H54 (cell line): ENCODE measurements around the gene PTPRE.
"Not testable (repeated sequence)": the region's sequence is repeated elsewhere in the genome, so short reads cannot be mapped to it uniquely, and the experiment has no call there.

Experiments used
- DNase-seq: peaks from one replicate; pipeline ENCODE4 v3.0.0; 2011; ENCODE audit warnings: low spot score, mixed read lengths; ENCODE audit not compliant: insufficient read length
- FAIRE-seq: peaks from 3 replicates; lab custom pipeline; 2011; peaks lifted over from hg19 to GRCh38; lab: Jason Lieb, UNC
- POLR2A ChIP-seq: IDR thresholded peaks from 2 replicates; pipeline ENCODE4 v1.6.1; 2011; ENCODE audit warnings: low read depth, mild to moderate bottlenecking, low read length

PTPRE gene

GRCh38 chr10:127987467-127988380 is 80.8 kb downstream of the PTPRE start:
- DNase-seq (no peak), FAIRE-seq (no peak)
- no peak for TF ChIP-seq POLR2A

- FAIRE-seq (no peak), DNase-seq (no peak)
- no peak for TF ChIP-seq POLR2A
Measured at GRCh38 chr10:127989481-127990012, 82.6 kb downstream of the PTPRE start.

- not testable (repeated sequence) for DNase-seq, FAIRE-seq
Measured at GRCh38 chr10:127990132-127990788, 83.4 kb downstream of the PTPRE start.

- TF ChIP-seq POLR2A: no peak
- FAIRE-seq: peak; percentile 65
- DNase-seq: peak; percentile 38
Measured at GRCh38 chr10:127990846-127991542, 84.1 kb downstream of the PTPRE start.

- no peak for FAIRE-seq
- no peak for TF ChIP-seq POLR2A
- DNase-seq: no peak
Measured at GRCh38 chr10:127991543-127992255, 84.8 kb downstream of the PTPRE start.

GRCh38 chr10:127992376-127992775 is 85.5 kb downstream of the PTPRE start:
- DNase-seq (no peak), FAIRE-seq (no peak)
- TF ChIP-seq POLR2A: no peak

GRCh38 chr10:127993056-127993690 is 86.3 kb downstream of the PTPRE start:
- FAIRE-seq (no peak), DNase-seq (no peak)
- no peak for TF ChIP-seq POLR2A

GRCh38 chr10:127995939-127996338 is 89.0 kb downstream of the PTPRE start:
- DNase-seq: no peak
- no peak for FAIRE-seq
- no peak for TF ChIP-seq POLR2A

GRCh38 chr10:127996586-127996985 is 89.7 kb downstream of the PTPRE start:
- DNase-seq (no peak), FAIRE-seq (no peak)
- TF ChIP-seq POLR2A: no peak

- TF ChIP-seq POLR2A: no peak
- FAIRE-seq (no peak), DNase-seq (no peak)
Measured at GRCh38 chr10:127997271-127997670, 90.4 kb downstream of the PTPRE start.

- FAIRE-seq (no peak), DNase-seq (no peak)
- no peak for TF ChIP-seq POLR2A
Measured at GRCh38 chr10:127997937-127998336, 91.0 kb downstream of the PTPRE start.

GRCh38 chr10:127998501-127999144 is 91.7 kb downstream of the PTPRE start:
- FAIRE-seq (no peak), DNase-seq (no peak)
- no peak for TF ChIP-seq POLR2A
